Measurements from ENCODE around the gene ZNF384. TPM values are rescaled to one million over a fixed set of nuclear protein-coding genes. Genes with fewer than 3 reads are reported as not detected.

ZNF384 gene
- total and polyA plus RNA-seq, 2 experiments from 2014 or later, result 44.1 to 44.9 TPM

- H3K27ac ChIP-seq, result no peak overlapping the region
- H3K27me3 ChIP-seq, result peaks cover 11% of the 10 kb centered on the region
- no peaks in the 10 kb centered on the region for H3K4me1 ChIP-seq (ENCODE audit: low read depth)
- no peaks in the 10 kb centered on the region for H3K9me3 ChIP-seq (ENCODE audit: low read depth)
- no peak for TF ChIP-seq CTCF (IDR thresholded peaks at IDR 0.05; ENCODE audit: low read depth, low read length)
- DNase-seq (ENCODE audit: low read depth in 1 of 2, low spot score in 1 of 2), result no peak
- H3K4me3 ChIP-seq, result no peak overlapping the region
- H3K36me3 ChIP-seq, result no peaks in the 10 kb centered on the region
Measured at GRCh38 chr12:6620885-6621274, 68.3 kb downstream of the ZNF384 start.

GRCh38 chr12:6620137-6620884 lies 68.9 kb downstream of the ZNF384 start:
- peak; percentile 47 to 85 for DNase-seq (ENCODE audit: low read depth in 1 of 2, low spot score in 1 of 2)
- TF ChIP-seq CTCF (IDR thresholded peaks at IDR 0.05; ENCODE audit: low read depth, low read length), result peak; percentile 70
- no peak overlapping the region for H3K4me3 ChIP-seq
- H3K9me3 ChIP-seq (ENCODE audit: low read depth), result no peaks in the 10 kb centered on the region
- no peaks in the 10 kb centered on the region for H3K36me3 ChIP-seq
- no peaks in the 10 kb centered on the region for H3K4me1 ChIP-seq (ENCODE audit: low read depth)
- no peak overlapping the region for H3K27ac ChIP-seq
- H3K27me3 ChIP-seq, result peaks cover 11% of the 10 kb centered on the region

GRCh38 chr12:6618483-6619225 lies 70.5 kb downstream of the ZNF384 start:
- no peak for DNase-seq (ENCODE audit: low read depth in 1 of 2, low spot score in 1 of 2)
- no peak for TF ChIP-seq CTCF (IDR thresholded peaks at IDR 0.05; ENCODE audit: low read depth, low read length)
- no peaks in the 10 kb centered on the region for H3K36me3 ChIP-seq
- no peaks in the 10 kb centered on the region for H3K9me3 ChIP-seq (ENCODE audit: low read depth)
- H3K4me3 ChIP-seq, result no peak overlapping the region
- peaks cover 2% of the 10 kb centered on the region for H3K4me1 ChIP-seq (ENCODE audit: low read depth)
- peaks cover 11% of the 10 kb centered on the region for H3K27me3 ChIP-seq
- no peak overlapping the region for H3K27ac ChIP-seq

Other genes starting within 250 kb of the ZNF384 start
- not detected in 2 replicates for gene CD27, start 244.4 kb downstream of the ZNF384 start, total RNA-seq
- 0.32 and 0.35 TPM in 2 replicates for gene CD27, start 244.4 kb downstream of the ZNF384 start, polyA plus RNA-seq
- 2.8 and 3.4 TPM in 2 replicates for gene TAPBPL, start 237.3 kb downstream of the ZNF384 start, total RNA-seq
- 1.5 and 3.3 TPM in 2 replicates for gene TAPBPL, start 237.3 kb downstream of the ZNF384 start, polyA plus RNA-seq
- gene VAMP1, start 218.7 kb downstream of the ZNF384 start, total RNA-seq, result 15.1 and 17.7 TPM in 2 replicates
- gene VAMP1, start 218.7 kb downstream of the ZNF384 start, polyA plus RNA-seq, result 14.9 and 28.4 TPM in 2 replicates
- 75.1 and 104 TPM in 2 replicates for gene MRPL51, start 196.1 kb downstream of the ZNF384 start, total RNA-seq
- gene MRPL51, start 196.1 kb downstream of the ZNF384 start, polyA plus RNA-seq, result 279 and 308 TPM in 2 replicates
- 134 and 156 TPM in 2 replicates for gene NCAPD2, start 195.3 kb downstream of the ZNF384 start, total RNA-seq
- 20.2 and 70.7 TPM in 2 replicates for gene NCAPD2, start 195.3 kb downstream of the ZNF384 start, polyA plus RNA-seq
- 8,013 and 12,904 TPM in 2 replicates for gene GAPDH, start 154.9 kb downstream of the ZNF384 start, total RNA-seq
- 11,564 and 14,299 TPM in 2 replicates for gene GAPDH, start 154.9 kb downstream of the ZNF384 start, polyA plus RNA-seq
- 18.0 and 29.0 TPM in 2 replicates for gene IFFO1, start 133.3 kb downstream of the ZNF384 start, total RNA-seq
- 25.4 and 28.4 TPM in 2 replicates for gene IFFO1, start 133.3 kb downstream of the ZNF384 start, polyA plus RNA-seq
- 20.4 and 45.5 TPM in 2 replicates for gene NOP2, start 121.1 kb downstream of the ZNF384 start, total RNA-seq
- 36.2 and 38.2 TPM in 2 replicates for gene NOP2, start 121.1 kb downstream of the ZNF384 start, polyA plus RNA-seq
- gene CHD4, start 82.0 kb downstream of the ZNF384 start, total RNA-seq, result 363 and 580 TPM in 2 replicates
- 155 and 204 TPM in 2 replicates for gene CHD4, start 82.0 kb downstream of the ZNF384 start, polyA plus RNA-seq
- gene LPAR5, start 53.4 kb downstream of the ZNF384 start, total RNA-seq, result 0.07 and 0.71 TPM in 2 replicates
- 0.10 and 0.78 TPM in 2 replicates for gene LPAR5, start 53.4 kb downstream of the ZNF384 start, polyA plus RNA-seq
- gene ACRBP, start 41.9 kb downstream of the ZNF384 start, total RNA-seq, result 0.99 and 2.8 TPM in 2 replicates
- 2.6 and 7.0 TPM in 2 replicates for gene ACRBP, start 41.9 kb downstream of the ZNF384 start, polyA plus RNA-seq
- 95.2 and 107 TPM in 2 replicates for gene ING4, start 26.3 kb downstream of the ZNF384 start, total RNA-seq
- 95.3 and 96.2 TPM in 2 replicates for gene ING4, start 26.3 kb downstream of the ZNF384 start, polyA plus RNA-seq
- 0.36 and 5.5 TPM in 2 replicates for gene PIANP, start 11.4 kb upstream of the ZNF384 start, total RNA-seq
- gene PIANP, start 11.4 kb upstream of the ZNF384 start, polyA plus RNA-seq, result 4.1 and 5.0 TPM in 2 replicates
- 71.0 and 82.1 TPM in 2 replicates for gene COPS7A, start 34.7 kb upstream of the ZNF384 start, total RNA-seq
- gene COPS7A, start 34.7 kb upstream of the ZNF384 start, polyA plus RNA-seq, result 97.7 and 108 TPM in 2 replicates
- gene MLF2, start 63.8 kb upstream of the ZNF384 start, total RNA-seq, result 342 and 449 TPM in 2 replicates
- 575 and 592 TPM in 2 replicates for gene MLF2, start 63.8 kb upstream of the ZNF384 start, polyA plus RNA-seq
- gene PTMS, start 77.0 kb upstream of the ZNF384 start, total RNA-seq, result 194 and 290 TPM in 2 replicates
- gene PTMS, start 77.0 kb upstream of the ZNF384 start, polyA plus RNA-seq, result 426 and 467 TPM in 2 replicates
- gene LAG3, start 83.1 kb upstream of the ZNF384 start, total RNA-seq, result 0.15 TPM in 1 of 2 replicates, not detected in the other
- 0.34 TPM in 1 of 2 replicates, not detected in the other for gene LAG3, start 83.1 kb upstream of the ZNF384 start, polyA plus RNA-seq
- 3.1 and 3.3 TPM in 2 replicates for gene CD4, start 100.2 kb upstream of the ZNF384 start, total RNA-seq
- gene CD4, start 100.2 kb upstream of the ZNF384 start, polyA plus RNA-seq, result 5.2 and 5.9 TPM in 2 replicates
- 41.1 and 51.0 TPM in 2 replicates for gene GPR162, start 132.4 kb upstream of the ZNF384 start, total RNA-seq
- 29.2 and 38.6 TPM in 2 replicates for gene GPR162, start 132.4 kb upstream of the ZNF384 start, polyA plus RNA-seq
- gene P3H3, start 139.0 kb upstream of the ZNF384 start, total RNA-seq, result 11.6 and 19.7 TPM in 2 replicates
- gene P3H3, start 139.0 kb upstream of the ZNF384 start, polyA plus RNA-seq, result 13.7 and 18.2 TPM in 2 replicates
- gene GNB3, start 151.6 kb upstream of the ZNF384 start, total RNA-seq, result 3.0 and 5.2 TPM in 2 replicates
- gene GNB3, start 151.6 kb upstream of the ZNF384 start, polyA plus RNA-seq, result 1.7 and 2.1 TPM in 2 replicates
- 11.5 and 42.8 TPM in 2 replicates for gene CDCA3, start 161.9 kb upstream of the ZNF384 start, total RNA-seq
- gene CDCA3, start 161.9 kb upstream of the ZNF384 start, polyA plus RNA-seq, result 10.4 and 84.9 TPM in 2 replicates
- 145 and 150 TPM in 2 replicates for gene USP5, start 162.8 kb upstream of the ZNF384 start, total RNA-seq
- gene USP5, start 162.8 kb upstream of the ZNF384 start, polyA plus RNA-seq, result 156 TPM in 2 replicates
- gene TPI1, start 178.2 kb upstream of the ZNF384 start, total RNA-seq, result 1,963 and 2,650 TPM in 2 replicates
- gene TPI1, start 178.2 kb upstream of the ZNF384 start, polyA plus RNA-seq, result 3,554 and 4,448 TPM in 2 replicates
- gene SPSB2, start 183.9 kb upstream of the ZNF384 start, total RNA-seq, result 11.6 and 12.3 TPM in 2 replicates
- 13.5 and 15.6 TPM in 2 replicates for gene SPSB2, start 183.9 kb upstream of the ZNF384 start, polyA plus RNA-seq
- gene LRRC23, start 215.4 kb upstream of the ZNF384 start, total RNA-seq, result 17.5 and 18.8 TPM in 2 replicates
- 23.7 and 24.8 TPM in 2 replicates for gene LRRC23, start 215.4 kb upstream of the ZNF384 start, polyA plus RNA-seq
- gene ENO2, start 225.2 kb upstream of the ZNF384 start, total RNA-seq, result 56.2 and 87.7 TPM in 2 replicates
- gene ENO2, start 225.2 kb upstream of the ZNF384 start, polyA plus RNA-seq, result 133 and 154 TPM in 2 replicates
- gene ATN1, start 238.6 kb upstream of the ZNF384 start, total RNA-seq, result 28.1 and 46.4 TPM in 2 replicates
- 22.8 and 37.8 TPM in 2 replicates for gene ATN1, start 238.6 kb upstream of the ZNF384 start, polyA plus RNA-seq